Stimulated activated naive CD4-positive, alpha-beta T cell treated with Interleukin-2 at 50 U/mL for 16 hours (primary cell): Measurements from ENCODE around the gene FRS2.
A peak's percentile ranks its signal among the peaks of the same experiment; 100 is the strongest.

ENCODE experiments used
- DNase-seq: peaks from one replicate; lab custom pipeline; 2025; lab: John Stamatoyannopoulos, UW

The FRS2 gene

GRCh38 chr12:69527506-69528272 is 57.5 kb downstream of the FRS2 start:
- DNase-seq: no peak

- DNase-seq: no peak
Observed at GRCh38 chr12:69529021-69529420, 58.8 kb downstream of the FRS2 start.

GRCh38 chr12:69533844-69534243 is 63.7 kb downstream of the FRS2 start:
- no peak for DNase-seq

- peak; percentile 4 for DNase-seq
Observed at GRCh38 chr12:69534389-69534822, 64.2 kb downstream of the FRS2 start.

GRCh38 chr12:69540987-69541386 is 70.8 kb downstream of the FRS2 start:
- DNase-seq: no peak

GRCh38 chr12:69544087-69544486 is 73.9 kb downstream of the FRS2 start:
- DNase-seq: no peak

GRCh38 chr12:69545081-69545480 is 74.9 kb downstream of the FRS2 start:
- no peak for DNase-seq

GRCh38 chr12:69546693-69547438 is 76.7 kb downstream of the FRS2 start:
- DNase-seq: no peak

GRCh38 chr12:69548687-69549086 is 78.5 kb downstream of the FRS2 start:
- no peak for DNase-seq

- no peak for DNase-seq
Observed at GRCh38 chr12:69550569-69551350, 80.6 kb downstream of the FRS2 start.

- DNase-seq: no peak
Observed at GRCh38 chr12:69553628-69554248, 83.5 kb downstream of the FRS2 start.

GRCh38 chr12:69555461-69555860 is 85.3 kb downstream of the FRS2 start:
- DNase-seq: no peak

- no peak for DNase-seq
Observed at GRCh38 chr12:69556383-69556782, 86.2 kb downstream of the FRS2 start.

GRCh38 chr12:69563166-69563762 is 93.1 kb downstream of the FRS2 start:
- DNase-seq: no peak

- no peak for DNase-seq
Observed at GRCh38 chr12:69566603-69567002, 96.4 kb downstream of the FRS2 start.

GRCh38 chr12:69569236-69569635 is 99.0 kb downstream of the FRS2 start:
- no peak for DNase-seq

GRCh38 chr12:69570000-69570516 is 99.9 kb downstream of the FRS2 start:
- no peak for DNase-seq

GRCh38 chr12:69570545-69571399 is 100.6 kb downstream of the FRS2 start:
- peak; percentile 36 for DNase-seq

GRCh38 chr12:69575346-69575745 is 105.2 kb downstream of the FRS2 start:
- DNase-seq: no peak

GRCh38 chr12:69578283-69578682 is 108.1 kb downstream of the FRS2 start:
- DNase-seq: no peak

GRCh38 chr12:69579029-69579428 is 108.8 kb downstream of the FRS2 start:
- no peak for DNase-seq
